Astrocyte (in vitro differentiated cells and primary cell): Measurements from ENCODE around the gene PLXNC1. TPM values are rescaled to one million over a fixed set of nuclear protein-coding genes. Genes with fewer than 3 reads are reported as not detected.

Experiments
- DNase-seq: peaks from one replicate; pipeline ENCODE4 v3.0.0-alpha.2; 2010; ENCODE audit warnings: low read depth
- FAIRE-seq: peaks from 2 replicates; lab custom pipeline; 2011; peaks lifted over from hg19 to GRCh38; lab: Jason Lieb, UNC
- H2AFZ ChIP-seq: 2 replicates; pipeline ENCODE4 v1.6.0; 2012; ENCODE audit warnings: low read depth, low read length, inconsistent platforms
- H3K27ac ChIP-seq: 2 replicates; pipeline ENCODE4 v1.5.1; 2011; ENCODE audit warnings: low read depth, low read length, inconsistent platforms
- H3K27me3 ChIP-seq: 2 replicates; pipeline ENCODE4 v1.6.0; 2011; ENCODE audit warnings: low read length, inconsistent platforms; ENCODE audit not compliant: insufficient read depth
- H3K36me3 ChIP-seq: 2 replicates; pipeline ENCODE4 v1.5.1; 2011; ENCODE audit warnings: low read length, inconsistent platforms; ENCODE audit not compliant: insufficient read depth
- H3K4me1 ChIP-seq: 2 replicates; pipeline ENCODE4 v1.5.1; 2011; ENCODE audit warnings: low read length, inconsistent platforms; ENCODE audit not compliant: insufficient read depth
- H3K4me2 ChIP-seq: 2 replicates; pipeline ENCODE4 v1.6.0; 2012; ENCODE audit warnings: low read length, inconsistent platforms
- H3K4me3 ChIP-seq: 2 replicates; pipeline ENCODE4 v1.5.1; 2011; ENCODE audit warnings: low read depth, mild to moderate bottlenecking, low read length, inconsistent platforms; ENCODE audit not compliant: insufficient read depth
- H3K79me2 ChIP-seq: 2 replicates; pipeline ENCODE4 v1.6.0; 2012; ENCODE audit warnings: mild to moderate bottlenecking, low read length, inconsistent platforms; ENCODE audit not compliant: insufficient read depth
- H3K9ac ChIP-seq: 2 replicates; pipeline ENCODE4 v1.6.0; 2012; ENCODE audit warnings: mild to moderate bottlenecking, low read length, inconsistent platforms
- H3K9me3 ChIP-seq: 2 replicates; pipeline ENCODE4 v1.5.1; 2012; ENCODE audit warnings: low read depth, mild to moderate bottlenecking, low read length, inconsistent platforms; ENCODE audit not compliant: insufficient read depth
- H4K20me1 ChIP-seq: 2 replicates; pipeline ENCODE4 v1.6.0; 2012; ENCODE audit warnings: low read length, inconsistent platforms; ENCODE audit not compliant: insufficient read depth
- H3K27ac Mint-ChIP-seq: one replicate; pipeline ENCODE4 v1.8.0; 2021; ENCODE audit warnings: mild to moderate bottlenecking, mixed read lengths; ENCODE audit not compliant: unreplicated experiment
- H3K27me3 Mint-ChIP-seq: one replicate; pipeline ENCODE4 v1.8.0; 2021; ENCODE audit warnings: low read depth, mixed read lengths; ENCODE audit not compliant: unreplicated experiment
- H3K36me3 Mint-ChIP-seq: one replicate; pipeline ENCODE4 v1.8.0; 2021; ENCODE audit warnings: low read depth, mixed read lengths; ENCODE audit not compliant: unreplicated experiment
- H3K4me1 Mint-ChIP-seq: one replicate; pipeline ENCODE4 v1.8.0; 2021; ENCODE audit warnings: low read depth, mixed read lengths; ENCODE audit not compliant: unreplicated experiment
- H3K4me3 Mint-ChIP-seq: one replicate; pipeline ENCODE4 v1.8.0; 2021; ENCODE audit warnings: mild to moderate bottlenecking, moderate library complexity, mixed read lengths; ENCODE audit not compliant: unreplicated experiment
- H3K9me3 Mint-ChIP-seq: one replicate; pipeline ENCODE4 v1.8.0; 2021; ENCODE audit warnings: mild to moderate bottlenecking, mixed read lengths; ENCODE audit not compliant: unreplicated experiment
- EZH2 ChIP-seq: IDR thresholded peaks from 2 replicates; pipeline ENCODE4 v1.6.1; 2012; ENCODE audit warnings: mild to moderate bottlenecking, low read length, inconsistent platforms; ENCODE audit not compliant: insufficient read depth
- total RNA-seq: library from RNA; stranded (reverse); gene quantifications from 2 replicates; pipeline ENCODE4 v1.2.1, GENCODE V29; 2021
- TF ChIP-seq, protein P1 (sequence below): IDR thresholded peaks from 2 replicates; pipeline ENCODE4 v1.5.1; 2011; ENCODE audit warnings: low read depth, mild to moderate bottlenecking, inconsistent platforms, low read length, moderate library complexity; ENCODE audit not compliant: insufficient read depth

The PLXNC1 gene
- total RNA-seq, 1 donor from 2014 or later: 6.9 TPM

DNA sequence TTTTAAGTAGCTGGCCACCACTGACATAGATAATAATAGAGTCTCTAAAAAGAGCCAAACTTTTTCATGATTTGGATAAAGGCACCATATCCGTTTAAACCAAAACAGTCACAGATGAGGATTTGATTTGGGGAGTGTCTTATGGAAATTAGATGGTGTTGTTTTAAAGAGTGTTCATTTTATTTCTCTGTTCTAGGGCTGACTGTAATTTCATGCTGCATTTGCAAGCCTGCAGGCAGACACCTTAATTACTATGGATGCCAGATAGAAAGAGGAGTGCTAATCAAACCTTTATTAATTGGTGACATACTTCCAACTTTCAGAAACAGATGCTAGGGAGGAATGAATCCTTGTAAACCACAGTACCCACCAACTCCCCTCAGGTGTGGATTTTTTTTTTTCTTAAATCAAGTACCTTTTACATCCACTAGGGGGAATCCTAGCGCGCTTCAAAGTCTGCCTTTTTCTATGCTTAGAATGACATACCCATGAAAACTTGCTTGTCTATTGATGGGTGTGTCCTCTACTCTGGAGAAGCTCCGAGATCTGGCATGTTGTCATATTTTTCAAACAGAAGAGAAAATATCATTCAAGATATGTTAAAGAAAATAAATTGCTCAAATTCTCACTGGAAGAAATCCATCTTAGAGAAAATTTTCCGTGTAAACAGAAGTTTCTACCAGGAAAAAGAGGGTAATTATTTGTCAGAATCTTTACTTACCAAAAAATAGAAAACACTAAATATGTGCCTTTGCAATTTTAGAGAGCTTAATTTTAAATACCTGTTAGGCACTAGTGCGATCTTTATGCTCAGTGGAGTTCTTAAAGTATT, 14.2 kb upstream of the PLXNC1 start:
- peak; percentile 25 for DNase-seq
- no peaks in the 10 kb centered on the region for H3K9me3 Mint-ChIP-seq
- H3K9me3 ChIP-seq: no peaks in the 10 kb centered on the region
- no peak overlapping the region for H3K4me3 ChIP-seq
- no peaks in the 10 kb centered on the region for H4K20me1 ChIP-seq
- H3K4me3 Mint-ChIP-seq: no peak overlapping the region
- H3K27me3 ChIP-seq: peaks cover 11% of the 10 kb centered on the region
- H3K4me2 ChIP-seq: no peak overlapping the region
- H3K4me1 ChIP-seq: no peaks in the 10 kb centered on the region
- peak; percentile 74 for FAIRE-seq
- H2AFZ ChIP-seq: no peak overlapping the region
- H3K79me2 ChIP-seq: no peaks in the 10 kb centered on the region
- no peak overlapping the region for H3K27ac Mint-ChIP-seq
- H3K4me1 Mint-ChIP-seq: no peaks in the 10 kb centered on the region
- TF ChIP-seq, protein P1, sequence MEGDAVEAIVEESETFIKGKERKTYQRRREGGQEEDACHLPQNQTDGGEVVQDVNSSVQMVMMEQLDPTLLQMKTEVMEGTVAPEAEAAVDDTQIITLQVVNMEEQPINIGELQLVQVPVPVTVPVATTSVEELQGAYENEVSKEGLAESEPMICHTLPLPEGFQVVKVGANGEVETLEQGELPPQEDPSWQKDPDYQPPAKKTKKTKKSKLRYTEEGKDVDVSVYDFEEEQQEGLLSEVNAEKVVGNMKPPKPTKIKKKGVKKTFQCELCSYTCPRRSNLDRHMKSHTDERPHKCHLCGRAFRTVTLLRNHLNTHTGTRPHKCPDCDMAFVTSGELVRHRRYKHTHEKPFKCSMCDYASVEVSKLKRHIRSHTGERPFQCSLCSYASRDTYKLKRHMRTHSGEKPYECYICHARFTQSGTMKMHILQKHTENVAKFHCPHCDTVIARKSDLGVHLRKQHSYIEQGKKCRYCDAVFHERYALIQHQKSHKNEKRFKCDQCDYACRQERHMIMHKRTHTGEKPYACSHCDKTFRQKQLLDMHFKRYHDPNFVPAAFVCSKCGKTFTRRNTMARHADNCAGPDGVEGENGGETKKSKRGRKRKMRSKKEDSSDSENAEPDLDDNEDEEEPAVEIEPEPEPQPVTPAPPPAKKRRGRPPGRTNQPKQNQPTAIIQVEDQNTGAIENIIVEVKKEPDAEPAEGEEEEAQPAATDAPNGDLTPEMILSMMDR: peak; percentile 55
- TF ChIP-seq EZH2: no peak
- H3K27ac ChIP-seq: no peak overlapping the region
- H3K27me3 Mint-ChIP-seq: peaks cover 18% of the 10 kb centered on the region
- H3K9ac ChIP-seq: no peak overlapping the region
- no peaks in the 10 kb centered on the region for H3K36me3 Mint-ChIP-seq
- no peaks in the 10 kb centered on the region for H3K36me3 ChIP-seq

DNA sequence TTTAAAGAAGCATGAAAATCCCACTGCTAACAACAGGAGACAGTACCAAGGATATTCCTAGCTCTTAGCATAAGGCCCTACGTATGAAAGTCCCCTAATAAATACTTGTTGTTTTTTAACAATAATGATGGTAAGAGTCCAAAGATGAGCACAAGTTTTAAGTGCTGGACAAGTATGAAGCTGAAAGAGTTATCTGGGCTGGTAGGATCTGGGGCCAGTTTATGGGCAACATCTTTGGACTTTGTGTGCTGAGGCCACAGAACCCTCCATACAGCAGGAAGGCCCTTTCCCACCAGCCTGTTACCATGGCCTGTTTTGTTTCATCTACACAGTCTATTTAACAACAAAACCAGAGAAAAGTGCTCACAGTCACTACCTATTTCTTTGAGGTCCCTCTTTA, 12.5 kb upstream of the PLXNC1 start:
- H3K9me3 Mint-ChIP-seq: no peaks in the 10 kb centered on the region

More for the DNA sequence above, 12.5 kb upstream of the PLXNC1 start:
- no peaks in the 10 kb centered on the region for H3K36me3 Mint-ChIP-seq
- Histone ChIP-seq H3K9me3 (no peaks in the 10 kb centered on the region), H3K36me3 (no peaks in the 10 kb centered on the region), H4K20me1 (no peaks in the 10 kb centered on the region), H3K27ac (no peak overlapping the region), H3K9ac (no peak overlapping the region), H3K4me1 (no peaks in the 10 kb centered on the region), H3K79me2 (no peaks in the 10 kb centered on the region), H3K27me3 (peaks cover 11% of the 10 kb centered on the region), H3K4me3 (no peak overlapping the region), H2AFZ (no peak overlapping the region), H3K4me2 (no peak overlapping the region)
- no peak for DNase-seq
- H3K27ac Mint-ChIP-seq: no peak overlapping the region
- H3K4me3 Mint-ChIP-seq: no peak overlapping the region
- H3K27me3 Mint-ChIP-seq: peaks cover 23% of the 10 kb centered on the region
- FAIRE-seq: no peak
- no peaks in the 10 kb centered on the region for H3K4me1 Mint-ChIP-seq
- TF ChIP-seq EZH2: no peak
- TF ChIP-seq, protein P1: no peak
